HG03097 (cell line): ENCODE measurements around the gene CIZ1.

Source experiments
- ATAC-seq: cut with Tn5 transposase; IDR thresholded peaks from one replicate; pipeline ENCODE4 v1.9.1; 2021; ENCODE audit not compliant: unreplicated experiment, low FRiP score

CIZ1 gene

DNA sequence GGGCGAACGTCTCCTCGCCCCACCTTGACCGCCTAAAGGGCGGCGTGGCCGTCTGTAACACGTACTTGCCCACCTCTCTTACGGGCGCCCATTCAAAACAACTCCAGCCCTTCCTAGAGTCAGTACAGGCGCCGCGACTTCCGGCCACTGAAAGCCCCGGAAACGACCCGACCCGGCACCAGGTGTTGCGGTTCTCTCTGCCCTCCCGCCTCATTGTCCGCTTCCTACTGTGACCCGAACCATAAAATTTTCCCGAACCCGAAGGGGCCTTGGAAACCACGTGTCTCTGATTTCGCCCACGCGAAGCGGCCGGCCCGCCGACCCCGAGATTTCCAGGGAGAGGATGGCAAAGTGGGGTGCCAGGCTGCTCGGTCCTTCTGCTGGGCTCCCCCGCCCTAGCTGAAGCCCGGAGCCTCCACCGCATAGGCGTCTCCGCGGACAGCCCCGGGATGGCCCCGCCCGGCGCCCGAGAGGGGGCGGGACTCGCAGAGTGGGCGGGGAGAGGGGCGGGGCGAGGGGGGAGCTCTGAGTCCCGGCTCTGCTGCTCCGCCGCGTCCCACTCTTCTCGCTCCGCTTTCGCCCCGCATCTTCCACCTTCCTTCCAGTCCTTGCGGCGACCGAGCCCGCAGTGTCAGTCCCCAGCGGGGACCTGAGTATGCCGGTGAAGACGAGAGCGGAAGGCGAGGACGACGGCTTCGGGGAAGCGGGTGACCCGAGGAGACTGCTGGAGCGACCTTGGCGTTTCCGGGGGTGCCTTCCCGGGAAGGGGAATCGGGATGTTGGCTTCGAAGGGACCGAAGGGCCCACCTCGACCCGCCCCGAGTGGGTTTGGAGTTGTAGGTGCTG is 63.2 kb downstream of the CIZ1 start:
- peak; percentile 55 for ATAC-seq

DNA sequence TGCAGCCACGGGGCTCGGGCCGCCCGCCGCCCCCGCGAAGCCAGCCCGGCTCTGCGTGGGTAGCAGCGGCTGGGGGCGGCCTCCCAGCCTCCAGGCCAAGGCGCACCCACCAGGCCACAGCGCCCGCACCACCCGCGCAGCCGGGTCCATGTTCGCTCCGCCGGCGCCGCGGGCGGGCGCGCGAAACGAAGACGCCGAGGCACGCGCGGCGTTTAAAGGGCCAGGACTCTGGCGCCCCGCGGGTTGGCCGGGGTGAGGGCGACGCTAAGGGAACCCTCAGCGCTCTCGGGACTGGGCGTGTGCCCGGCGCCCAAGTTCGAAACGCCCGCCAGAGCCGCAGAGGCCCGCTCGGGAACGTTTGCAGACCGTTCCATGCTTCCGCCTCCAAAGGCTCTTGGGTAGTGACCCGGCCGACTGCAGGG is 63.8 kb downstream of the CIZ1 start, which contains the start of gene PTGES2:
PTGES2 (minus strand) TSS at position 162 of the 422 bp plus-strand sequence; CDS start at position 150, 12 bp downstream.
- ATAC-seq, result peak; percentile 45

DNA sequence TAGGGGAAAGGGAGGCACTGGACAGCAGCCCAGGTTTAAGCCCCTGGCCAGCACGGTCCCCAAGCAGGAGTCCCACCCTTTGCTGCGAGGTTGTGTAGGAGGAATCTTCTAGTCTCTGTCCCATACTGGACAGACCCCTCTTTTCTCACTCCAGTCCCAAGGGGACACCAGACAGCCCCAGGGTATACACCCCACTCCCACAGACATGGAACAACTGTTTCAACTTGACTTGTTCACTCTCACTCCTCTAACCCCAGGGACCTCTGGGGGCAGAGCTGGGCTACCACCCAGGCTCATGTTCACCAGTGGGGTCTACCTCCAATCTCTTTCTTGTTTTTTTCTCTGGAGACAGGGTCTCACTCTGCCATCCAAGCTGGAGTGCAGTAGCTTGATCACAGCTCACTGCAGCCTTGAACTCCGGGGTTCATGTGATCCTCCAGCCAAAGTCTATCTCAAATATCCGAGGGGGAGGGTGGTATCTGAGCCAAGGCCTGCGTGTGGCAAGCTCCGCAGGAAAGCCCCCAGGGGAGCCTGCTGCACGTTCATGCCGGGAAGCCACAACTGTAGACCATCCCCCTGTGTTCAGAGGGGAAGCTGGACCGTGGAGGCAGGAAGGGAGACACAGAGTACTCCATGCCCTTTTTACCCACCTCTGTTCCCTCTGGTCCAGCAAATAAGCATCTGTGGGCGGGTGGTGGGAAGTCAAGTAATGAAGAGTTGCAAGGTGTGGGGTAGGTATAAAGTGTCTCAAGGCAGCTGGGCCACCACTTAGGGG is 65.6 kb downstream of the CIZ1 start:
- no peak for ATAC-seq

DNA sequence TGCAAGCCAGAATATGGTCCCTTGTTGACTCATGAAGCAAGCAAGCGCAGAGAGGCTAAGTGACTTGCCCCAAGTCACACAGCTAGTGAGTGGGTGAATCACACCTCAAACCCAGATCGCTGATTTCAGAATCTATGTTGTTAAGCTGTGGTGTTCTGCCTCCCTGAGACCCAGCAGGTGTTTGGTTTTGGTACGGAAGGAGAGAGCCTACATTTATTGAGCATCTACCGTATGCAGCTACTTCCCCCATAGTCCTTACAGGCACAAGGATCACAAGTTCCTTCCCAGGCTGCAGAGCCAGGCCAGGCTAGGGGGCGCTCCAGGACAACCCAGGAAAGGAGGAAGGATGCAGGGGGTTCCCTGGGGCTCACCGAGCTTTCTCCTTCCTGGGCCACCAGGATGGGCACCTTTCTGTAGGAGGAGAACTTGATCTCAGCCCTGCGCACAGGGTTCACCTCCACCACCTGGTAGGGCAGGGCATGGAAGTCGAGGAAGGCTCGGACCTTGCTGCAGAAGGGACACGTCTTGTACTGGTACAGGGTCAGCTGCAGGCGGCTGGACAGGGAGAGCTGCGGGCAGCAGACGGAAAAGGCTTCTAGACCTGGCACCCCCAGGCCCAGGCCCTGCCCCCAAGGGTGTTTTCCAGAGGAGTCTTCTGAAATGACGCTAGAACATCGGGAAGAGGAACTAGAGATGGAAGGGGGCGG is 66.3 kb downstream of the CIZ1 start:
- no peak for ATAC-seq

DNA sequence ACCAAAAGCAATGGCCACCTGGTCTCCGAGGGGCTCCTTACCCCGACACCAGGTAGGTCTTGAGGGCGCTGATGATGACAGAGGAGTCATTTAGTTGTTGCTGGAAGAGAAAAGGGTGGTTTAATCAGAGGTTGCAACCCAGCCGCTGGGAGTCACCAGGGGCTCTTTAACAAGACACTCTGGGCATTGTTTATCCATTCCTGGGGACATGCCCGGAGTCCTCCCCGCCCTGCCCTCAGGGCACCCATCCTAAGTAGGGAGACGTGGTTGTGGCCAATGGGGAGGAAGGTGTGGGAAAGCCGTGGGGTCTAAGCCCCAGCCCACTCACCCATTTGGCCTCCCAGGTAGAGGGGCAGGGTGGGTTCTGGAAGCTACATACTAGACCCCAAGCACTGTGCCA is 66.9 kb downstream of the CIZ1 start:
- ATAC-seq, result no peak

DNA sequence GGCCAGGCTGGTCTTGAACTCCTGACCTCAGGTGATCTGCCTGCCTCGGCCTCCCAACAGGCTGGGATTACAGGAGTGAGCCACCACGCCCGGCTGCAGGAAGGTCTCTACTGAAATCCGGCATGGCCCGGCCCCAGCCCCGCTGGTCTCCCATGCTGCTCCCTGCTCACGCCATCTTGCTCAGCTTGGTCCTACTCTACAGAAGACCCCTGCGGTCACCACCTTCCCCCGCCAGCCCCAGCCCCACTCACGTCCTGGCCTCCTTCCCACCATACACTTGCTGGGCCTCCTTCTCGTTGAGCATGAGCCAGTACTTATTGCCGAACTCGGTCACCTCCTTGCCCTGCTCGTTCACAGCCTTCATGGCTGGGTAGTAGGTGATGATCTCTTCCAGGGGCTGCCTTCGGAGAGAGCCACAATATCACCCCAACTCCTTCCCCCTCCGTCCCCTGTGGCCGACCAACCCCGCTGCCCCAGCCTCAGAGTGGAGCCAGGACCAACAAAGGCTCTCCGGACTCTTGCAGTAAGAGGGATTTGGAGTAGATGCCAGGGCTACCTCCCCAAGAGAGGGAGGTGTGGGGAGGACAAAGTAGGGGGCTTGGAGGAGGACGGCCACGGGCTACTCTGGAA is 67.8 kb downstream of the CIZ1 start:
- no peak for ATAC-seq

DNA sequence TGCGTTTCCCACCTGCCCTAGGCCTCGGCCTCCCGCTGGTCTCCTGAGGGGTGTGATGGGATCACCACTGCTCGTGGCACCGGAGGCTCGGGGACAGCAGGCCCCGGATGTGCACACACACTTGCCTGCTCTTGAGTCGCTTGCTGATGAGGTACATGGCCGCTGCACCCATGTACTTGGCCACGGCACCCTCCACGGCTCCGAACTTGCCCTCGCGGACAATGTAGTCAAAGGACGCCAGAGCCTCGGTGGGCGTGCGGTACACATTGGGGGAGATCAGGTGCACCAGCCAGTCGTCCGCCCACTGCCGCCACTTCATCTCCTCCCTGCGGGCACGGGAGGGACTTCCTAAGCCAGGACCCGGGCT is 68.6 kb downstream of the CIZ1 start:
- no peak for ATAC-seq

DNA sequence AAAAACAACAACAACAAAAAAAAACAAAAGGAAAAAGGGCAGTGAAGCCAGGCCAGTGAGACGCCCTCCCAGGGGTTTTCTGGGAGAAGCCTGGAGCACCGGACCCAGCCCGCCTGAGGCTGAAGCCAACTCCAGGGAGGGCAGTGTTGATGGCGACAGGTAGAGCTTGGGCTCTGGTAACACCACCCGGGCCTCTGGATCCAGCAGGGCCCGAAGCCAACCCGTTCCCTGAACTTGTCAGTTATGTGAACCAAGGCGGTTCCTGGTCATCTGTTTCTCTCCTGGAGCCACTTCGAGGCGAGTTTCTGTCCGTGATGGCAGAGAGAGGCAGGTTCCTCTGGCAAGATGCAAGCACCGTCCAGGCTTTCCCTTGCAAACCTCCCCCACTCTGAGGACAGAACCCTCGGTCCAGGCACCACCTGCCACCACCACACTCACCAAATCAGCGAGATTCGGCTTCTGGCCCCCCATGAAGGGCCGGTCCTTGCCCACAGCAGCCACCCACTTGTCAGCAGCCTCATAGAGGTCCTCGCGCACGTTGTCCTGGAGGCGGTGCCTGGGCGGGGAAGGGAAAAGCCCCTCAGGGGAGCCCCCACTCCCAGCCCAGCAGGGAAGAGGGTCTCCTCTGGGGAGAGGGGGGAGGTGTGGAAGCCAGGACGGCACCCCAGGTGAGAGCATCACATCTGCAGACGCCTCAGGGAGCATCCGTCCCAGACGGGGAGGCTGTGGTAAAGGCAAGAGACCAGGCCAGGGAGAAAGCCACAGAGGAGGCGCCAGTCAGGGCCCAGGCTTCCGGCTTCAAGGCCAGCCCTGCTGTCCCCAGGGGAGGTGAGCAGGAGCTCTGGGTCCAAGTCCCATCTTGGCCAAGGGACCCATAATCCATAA is 69.2 kb downstream of the CIZ1 start:
- ATAC-seq, result no peak

DNA sequence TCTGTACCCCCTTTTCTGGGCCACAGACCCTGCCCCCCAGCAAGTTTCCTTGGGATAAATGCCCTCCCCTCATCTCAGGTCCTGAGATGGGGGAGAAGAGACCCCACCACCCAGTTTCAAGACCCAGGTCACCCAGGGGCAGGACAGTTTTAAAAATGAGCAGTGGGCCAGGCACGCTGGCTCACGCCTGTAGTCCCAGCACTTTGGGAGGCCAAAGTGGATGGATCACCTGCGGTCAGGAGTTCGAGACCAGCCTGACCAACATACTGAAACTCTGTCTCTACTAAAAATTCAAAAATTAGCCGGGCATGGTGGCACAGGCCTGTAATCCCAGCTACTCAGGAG is 69.9 kb downstream of the CIZ1 start:
- ATAC-seq, result no peak

DNA sequence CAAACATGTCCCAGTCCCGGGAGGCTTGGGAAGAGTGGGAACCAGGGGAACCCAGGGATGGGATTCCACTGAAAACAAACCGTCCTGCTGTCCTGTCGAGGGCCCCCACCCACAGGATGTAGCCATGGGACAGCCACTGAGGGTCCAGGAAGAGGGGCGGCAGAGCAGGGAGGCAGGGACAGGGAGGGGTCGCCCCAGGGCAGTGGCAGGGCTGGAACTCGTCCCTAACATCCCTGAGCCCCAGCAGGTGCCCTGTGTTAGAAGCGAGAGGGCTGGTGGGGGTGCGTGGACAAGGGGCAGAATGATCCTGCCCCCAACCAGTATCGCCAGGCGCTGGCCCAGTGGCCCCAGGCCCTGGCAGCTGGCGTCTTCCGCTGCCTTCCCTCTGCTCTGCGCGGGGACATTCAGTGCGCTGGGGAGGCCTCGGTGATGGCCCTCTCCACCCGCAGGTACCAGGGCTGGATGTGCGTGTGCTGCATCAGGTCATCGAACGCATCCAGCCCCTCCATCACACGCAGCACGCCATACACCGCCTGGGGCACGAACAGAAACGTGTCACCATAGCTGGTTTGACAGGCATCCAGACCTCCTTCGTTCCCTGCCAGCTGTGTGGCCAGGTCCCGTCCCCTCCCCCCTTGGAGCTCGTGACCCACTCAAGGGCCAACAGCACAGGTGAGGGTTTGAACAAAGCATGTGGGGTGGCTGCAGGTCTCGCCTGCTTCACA is 70.5 kb downstream of the CIZ1 start:
- ATAC-seq, result no peak

DNA sequence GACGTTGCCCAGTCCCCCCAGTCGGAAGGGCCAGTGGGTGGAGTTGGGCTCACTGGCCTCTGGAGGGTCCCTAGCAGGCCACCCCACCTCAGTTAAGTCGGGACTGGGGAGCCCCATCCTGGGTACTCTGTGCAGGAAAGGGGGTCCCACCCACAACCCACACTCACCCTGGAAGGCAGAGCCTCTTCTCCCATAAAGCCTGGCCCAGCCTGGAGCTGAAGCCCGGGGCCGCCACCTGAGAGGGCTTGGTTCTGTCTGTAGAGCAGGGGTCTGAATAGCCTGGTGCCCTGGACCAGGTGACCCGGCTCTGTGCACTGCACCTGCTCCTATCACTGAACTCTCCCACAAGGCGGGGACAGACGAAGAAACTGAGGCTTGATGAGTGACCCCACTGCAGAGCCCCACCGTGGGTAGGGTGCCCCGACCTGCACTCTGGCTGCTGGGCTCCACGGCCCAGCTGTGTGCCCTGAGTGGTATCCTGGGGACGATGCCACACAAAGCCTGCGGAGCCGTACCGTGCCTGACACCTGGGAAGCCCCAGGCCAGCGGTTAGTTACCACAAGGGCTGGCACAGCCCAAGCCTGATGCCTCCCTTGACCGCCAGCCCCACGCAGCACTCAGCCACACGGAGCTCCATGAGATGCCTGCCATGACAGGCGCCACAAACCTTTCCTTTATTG is 71.2 kb downstream of the CIZ1 start:
- ATAC-seq, result no peak

DNA sequence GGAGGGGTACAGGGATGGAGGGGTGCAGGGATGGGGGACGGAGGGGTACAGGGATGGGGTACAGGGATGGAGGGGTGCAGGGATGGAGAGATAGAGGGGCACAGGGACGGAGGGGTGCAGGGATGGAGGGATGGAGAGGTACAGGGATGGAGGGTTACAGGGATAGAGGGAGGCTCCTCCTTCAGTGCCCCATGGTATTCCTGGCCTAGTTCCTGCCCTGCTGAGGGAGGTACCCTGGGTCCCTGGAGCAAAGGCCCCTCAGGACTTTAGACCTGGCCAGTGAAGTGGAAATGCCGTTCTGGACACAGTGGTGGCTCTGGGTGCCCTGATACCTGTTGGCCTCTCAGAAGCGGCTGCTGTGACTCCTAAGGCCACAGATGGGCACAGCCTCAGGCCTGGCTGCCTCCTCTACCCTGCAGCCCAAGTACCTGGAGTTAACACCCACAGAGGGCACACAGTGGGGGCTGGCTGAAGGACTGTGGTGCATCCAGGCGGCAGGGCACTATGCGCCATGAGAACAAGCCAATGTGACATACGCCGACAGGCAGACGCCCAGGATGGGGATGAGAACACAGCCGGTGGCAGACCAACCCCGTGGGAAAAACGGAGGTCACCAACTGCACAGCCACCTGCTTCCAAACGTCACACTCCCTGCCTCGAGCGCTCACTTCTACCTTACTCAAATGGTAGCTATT is 72.3 kb downstream of the CIZ1 start:
- no peak for ATAC-seq

DNA sequence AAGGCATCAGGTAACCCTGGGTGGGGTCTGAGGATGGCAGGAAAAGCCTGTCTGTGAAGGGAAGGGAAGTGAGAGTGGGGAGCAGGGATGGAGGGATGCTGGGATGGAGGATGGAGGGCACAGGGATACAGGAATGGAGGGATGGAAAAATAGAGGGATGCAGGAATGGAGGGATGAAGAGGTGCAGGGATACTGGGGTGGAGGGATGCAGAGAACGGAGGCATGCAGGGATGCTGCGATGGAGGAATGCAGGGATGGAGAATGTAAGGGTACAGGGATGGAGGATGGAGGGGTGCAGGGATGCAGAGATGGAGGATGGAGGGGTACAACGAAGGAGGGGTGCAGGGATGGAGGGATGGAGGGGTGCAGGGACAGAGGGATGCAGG is 72.9 kb downstream of the CIZ1 start:
- no peak for ATAC-seq

DNA sequence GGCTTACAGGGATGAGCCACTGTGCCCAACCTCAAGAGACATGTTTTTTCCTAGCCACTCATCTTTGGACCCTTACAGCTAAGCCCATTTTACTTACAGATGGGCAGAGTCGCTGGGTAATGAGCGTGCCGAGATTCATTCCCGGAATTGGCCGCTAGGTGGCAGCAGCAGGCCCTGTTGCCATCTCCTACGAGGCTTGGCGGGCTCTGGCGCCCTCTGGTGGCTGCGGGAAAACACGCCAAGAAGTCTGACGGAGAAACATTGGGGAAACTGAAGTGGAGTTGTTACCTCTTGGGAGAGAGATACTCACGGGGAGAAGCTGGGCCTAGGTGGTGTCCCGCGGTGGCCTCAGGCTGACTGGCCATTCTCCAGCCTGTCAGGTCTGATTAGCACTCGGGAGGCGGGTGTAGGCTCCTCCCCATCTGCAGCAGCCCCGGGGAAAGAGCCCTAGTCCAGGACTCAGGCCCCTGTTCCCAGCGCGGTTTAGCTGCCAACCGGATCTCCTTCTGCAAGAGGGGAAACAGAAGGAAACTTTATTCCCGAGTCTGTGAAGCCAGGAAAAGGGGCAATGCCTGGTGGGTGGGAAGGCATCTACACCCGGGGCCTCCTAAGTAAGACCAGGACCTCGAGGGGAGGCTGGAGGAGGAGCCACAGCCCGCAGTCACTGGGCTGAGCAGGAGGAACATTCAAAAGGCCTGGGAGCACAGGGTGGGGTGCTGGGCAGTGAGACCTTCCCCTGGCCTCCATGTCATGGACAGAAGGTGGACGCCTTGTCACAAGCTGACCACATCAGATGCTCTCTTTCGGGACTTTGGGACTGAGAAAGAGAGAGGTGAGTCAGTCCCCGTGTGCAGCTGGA is 73.5 kb downstream of the CIZ1 start:
- ATAC-seq, result peak; percentile 51

DNA sequence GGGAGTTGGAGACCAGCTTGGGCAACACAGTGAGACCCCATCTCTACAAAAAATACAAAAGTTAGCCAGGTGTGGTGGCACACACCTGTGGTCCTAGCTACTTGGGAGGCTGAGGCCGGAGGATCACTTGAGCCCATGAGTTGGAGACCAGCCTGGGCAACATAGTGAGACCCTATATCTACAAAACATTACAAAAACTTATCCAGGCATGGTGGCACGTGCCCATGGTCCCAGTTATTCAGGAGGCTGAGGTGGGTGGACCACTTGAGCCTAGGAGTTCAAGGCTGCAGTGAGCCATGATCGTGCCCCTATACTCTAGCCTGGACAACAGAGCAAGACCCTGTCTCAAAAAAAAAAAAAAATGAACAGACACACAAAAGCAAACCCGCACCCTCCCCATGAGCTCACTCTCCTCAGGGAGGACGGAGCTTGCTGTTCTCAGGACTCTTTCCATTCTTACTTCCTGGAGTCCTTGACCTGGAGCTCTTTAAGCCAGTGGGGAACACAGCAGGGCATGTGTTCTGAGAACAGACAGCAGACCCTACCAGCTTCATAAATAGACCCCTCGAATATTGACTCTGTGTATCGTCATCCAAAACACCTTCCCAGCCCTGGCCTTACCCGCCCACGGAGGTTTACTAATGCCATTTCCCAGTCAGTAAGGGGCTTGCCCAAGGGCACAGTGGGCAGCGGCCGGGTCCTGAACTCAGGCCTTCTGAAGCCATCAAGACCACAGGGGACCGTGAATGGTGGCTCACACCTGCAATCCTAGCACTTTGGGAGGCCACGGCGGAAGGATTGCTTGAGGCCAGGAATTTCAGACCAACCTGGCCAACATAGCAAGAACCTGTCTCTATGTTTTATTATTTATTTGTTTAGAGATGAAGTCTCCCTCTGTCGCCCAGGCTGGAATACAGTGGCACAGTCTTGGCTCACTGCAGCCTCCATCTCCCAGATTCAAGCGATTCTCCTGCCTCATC is 75.0 kb downstream of the CIZ1 start:
- ATAC-seq, result no peak
